ENCODE data around the gene USP15.

DNA sequence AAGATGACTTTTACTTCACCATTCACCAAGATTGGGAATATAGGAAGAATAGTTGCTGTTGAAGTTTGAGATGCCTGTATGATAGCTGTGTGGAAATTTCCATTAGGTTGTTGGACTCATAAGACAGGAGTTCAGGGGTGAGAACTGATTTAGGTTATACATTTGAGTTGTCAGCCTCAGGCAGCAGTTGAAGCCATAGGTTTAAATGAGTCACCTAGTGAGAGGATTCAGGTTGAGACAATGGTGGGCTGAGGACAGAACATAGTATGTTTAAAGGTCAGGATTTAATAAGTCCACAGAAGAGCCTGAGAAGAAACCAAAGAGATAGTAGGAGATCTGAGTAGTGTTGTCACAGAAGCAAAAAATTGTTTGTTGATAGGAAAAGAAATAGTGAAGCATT, 142.8 kb downstream of the USP15 start:
- no peak for TF ChIP-seq POLR2A (IDR thresholded peaks at IDR 0.05)
- TF ChIP-seq, protein P1, sequence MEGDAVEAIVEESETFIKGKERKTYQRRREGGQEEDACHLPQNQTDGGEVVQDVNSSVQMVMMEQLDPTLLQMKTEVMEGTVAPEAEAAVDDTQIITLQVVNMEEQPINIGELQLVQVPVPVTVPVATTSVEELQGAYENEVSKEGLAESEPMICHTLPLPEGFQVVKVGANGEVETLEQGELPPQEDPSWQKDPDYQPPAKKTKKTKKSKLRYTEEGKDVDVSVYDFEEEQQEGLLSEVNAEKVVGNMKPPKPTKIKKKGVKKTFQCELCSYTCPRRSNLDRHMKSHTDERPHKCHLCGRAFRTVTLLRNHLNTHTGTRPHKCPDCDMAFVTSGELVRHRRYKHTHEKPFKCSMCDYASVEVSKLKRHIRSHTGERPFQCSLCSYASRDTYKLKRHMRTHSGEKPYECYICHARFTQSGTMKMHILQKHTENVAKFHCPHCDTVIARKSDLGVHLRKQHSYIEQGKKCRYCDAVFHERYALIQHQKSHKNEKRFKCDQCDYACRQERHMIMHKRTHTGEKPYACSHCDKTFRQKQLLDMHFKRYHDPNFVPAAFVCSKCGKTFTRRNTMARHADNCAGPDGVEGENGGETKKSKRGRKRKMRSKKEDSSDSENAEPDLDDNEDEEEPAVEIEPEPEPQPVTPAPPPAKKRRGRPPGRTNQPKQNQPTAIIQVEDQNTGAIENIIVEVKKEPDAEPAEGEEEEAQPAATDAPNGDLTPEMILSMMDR (IDR thresholded peaks at IDR 0.05) = no peak
